Measurements from ENCODE around the gene ANGPTL4. TPM values are rescaled to one million over a fixed set of nuclear protein-coding genes. Genes with fewer than 3 reads are reported as not detected.

The ANGPTL4 gene
- 354 to 441 TPM (median 395 TPM) in 5 replicates for total RNA-seq (2022; extraction: Qiagen RNA extraction; ENCODE audit: low read depth)

DNA sequence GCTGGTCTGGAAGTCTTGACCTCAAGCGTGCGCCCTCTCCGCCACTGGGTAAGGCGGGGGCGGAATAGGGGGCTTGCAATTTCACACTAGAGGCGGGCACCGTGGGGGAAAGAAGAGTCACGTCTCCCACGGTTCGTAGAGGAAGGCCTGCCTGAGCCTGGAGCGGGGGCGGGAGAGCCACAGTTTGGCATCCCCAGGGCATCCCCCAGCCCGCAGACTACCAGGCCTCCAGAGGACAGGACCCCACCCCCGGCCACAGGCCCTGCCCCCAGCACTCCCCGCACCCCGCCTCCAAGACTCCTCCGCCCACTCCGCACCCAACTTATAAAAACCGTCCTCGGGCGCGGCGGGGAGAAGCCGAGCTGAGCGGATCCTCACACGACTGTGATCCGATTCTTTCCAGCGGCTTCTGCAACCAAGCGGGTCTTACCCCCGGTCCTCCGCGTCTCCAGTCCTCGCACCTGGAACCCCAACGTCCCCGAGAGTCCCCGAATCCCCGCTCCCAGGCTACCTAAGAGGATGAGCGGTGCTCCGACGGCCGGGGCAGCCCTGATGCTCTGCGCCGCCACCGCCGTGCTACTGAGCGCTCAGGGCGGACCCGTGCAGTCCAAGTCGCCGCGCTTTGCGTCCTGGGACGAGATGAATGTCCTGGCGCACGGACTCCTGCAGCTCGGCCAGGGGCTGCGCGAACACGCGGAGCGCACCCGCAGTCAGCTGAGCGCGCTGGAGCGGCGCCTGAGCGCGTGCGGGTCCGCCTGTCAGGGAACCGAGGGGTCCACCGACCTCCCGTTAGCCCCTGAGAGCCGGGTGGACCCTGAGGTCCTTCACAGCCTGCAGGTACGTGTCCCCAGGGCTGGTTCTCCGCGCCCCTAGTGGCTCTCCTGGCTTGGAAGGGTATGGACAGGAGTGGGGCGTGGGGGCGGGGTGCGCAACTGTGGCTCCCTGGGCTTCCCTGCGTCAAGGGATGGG is at the start of gene ANGPTL4:
Gene ANGPTL4, plus strand, starts transcription at position 353 of the 969 bp plus-strand sequence. Its CDS starts 167 bp downstream, at position 520.

DNA sequence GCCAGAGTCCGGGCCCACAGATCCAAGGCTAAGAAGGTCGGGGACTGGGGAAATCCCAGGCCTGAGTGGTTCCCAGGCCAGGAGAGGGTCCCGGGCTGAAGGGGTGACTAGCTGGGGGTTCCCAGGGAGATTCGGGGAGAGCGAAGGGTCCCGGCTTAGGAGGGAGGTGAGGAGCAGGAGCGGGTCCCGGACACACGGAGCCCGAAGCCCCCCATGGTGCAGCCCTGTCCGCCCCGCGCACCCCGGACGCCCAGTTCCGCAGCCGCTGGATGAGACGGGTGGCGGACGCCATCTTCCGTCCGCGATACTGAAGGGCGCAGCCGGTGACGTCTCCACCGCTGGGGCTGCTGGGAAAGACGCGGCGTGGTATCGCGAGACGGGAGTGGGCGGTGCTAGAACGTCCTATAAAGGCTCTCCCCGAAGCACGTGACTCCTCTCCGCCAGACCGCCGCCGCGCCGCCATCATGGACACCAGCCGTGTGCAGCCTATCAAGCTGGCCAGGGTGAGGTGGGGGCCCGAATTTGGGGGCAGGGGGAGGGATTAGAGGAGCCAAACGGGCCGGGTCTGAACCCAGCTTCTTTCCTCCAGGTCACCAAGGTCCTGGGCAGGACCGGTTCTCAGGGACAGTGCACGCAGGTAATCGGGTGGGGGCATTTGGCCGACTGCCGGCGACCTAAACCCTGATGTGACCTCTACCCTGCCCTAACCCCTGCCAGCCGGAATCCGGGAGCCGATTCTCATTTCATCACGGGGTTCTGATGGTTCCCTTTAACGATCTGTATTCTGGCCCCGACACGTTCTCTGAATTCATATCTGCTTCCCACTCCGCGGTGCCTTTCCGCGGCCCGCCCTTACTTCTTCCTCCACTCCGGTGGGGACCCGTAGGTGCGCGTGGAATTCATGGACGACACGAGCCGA is 42.6 kb upstream of the ANGPTL4 start, which contains the start of the genes NDUFA7 and RPS28:
Gene NDUFA7, minus strand, starts transcription at position 309 of the 919 bp plus-strand sequence. Its CDS starts 17 bp downstream, at position 292.
Gene RPS28, plus strand, starts transcription at position 430 of the 919 bp plus-strand sequence. Its CDS starts 35 bp downstream, at position 465.

DNA sequence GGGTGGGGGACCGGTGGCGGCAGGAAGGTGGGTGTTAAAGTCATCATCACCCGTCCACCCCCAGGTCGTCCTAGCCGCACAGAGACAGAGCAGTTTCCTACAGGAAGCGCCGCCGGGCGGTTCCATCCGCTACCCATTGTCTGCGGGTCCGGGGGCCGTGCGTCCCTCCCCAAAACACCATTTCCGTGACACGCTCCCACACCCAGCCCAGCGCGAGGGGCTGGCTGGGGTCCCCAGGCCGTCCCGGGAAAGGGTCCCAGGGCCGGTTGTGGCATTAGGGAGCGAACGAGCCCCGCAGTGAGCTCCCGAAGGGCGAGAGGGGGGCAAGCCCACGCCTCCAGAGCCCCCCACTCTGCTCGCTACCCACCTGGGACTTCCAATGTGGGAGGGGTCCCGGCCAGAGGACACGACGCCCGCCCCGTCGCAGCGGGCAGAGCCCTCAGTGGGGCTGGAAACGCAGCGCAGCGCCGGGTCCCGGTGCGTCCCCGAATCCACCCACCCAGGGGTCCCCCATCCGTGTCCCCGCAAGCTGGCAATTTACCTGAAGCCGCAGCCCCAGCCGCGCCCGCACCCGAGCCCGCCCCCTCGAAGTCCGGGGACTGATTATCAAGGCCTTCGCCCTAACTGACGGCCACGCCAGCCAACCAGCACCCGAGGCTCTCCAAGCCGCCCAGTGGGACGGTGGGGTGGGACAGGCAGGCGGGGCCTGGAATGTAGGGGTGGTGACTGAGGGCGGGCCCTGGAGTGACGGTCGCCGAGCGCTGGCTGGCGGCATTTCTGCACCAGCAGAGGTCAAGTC is 21.1 kb upstream of the ANGPTL4 start, which contains the start of gene KANK3:
Gene KANK3, minus strand, starts transcription at position 579 of the 799 bp plus-strand sequence. CDS start 5,434 bp downstream, outside the sequence.

DNA sequence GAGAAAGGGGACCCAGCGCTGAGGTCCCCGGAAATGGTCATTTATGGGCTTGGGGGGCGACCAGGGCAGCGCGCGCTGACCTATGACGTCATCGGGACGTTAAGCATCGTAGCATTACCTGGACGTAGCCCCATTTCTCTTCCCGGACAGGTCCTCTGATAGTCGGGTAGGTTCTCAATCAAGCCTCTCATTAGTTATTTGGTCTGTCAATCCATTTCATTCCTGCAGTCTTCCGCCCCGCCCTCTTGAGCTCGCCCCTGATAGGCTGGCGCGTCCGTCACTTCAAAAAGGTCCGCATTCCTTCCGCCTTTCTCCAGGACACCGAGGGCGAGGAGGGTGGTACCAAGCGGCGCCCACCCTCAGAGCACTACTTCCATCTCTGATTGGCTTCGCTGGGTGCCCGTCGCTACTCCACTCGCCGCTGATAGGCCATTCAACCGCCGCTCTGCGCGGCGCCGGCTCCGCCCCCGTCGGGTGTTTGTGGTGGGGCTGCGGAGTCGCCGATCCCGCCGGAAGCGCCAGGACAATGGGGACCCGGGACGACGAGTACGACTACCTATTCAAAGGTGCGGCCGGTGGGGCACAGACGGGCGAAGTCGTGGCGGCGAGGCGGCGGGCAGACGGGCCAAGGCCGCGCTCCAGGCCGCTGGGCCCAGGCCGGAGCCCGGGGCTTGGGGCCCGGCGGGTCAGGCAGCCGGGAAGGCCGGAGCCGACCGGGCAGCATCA is 26.1 kb downstream of the ANGPTL4 start, which contains the start of gene RAB11B:
Gene RAB11B, plus strand, starts transcription at position 470 of the 726 bp plus-strand sequence. Its CDS starts 57 bp downstream, at position 527.

GRCh38 chr19:8412783-8413628 is 49.1 kb downstream of the ANGPTL4 start, which contains the start of gene MARCHF2:
Gene MARCHF2 (plus strand): TSS chr19:8413305. CDS start chr19:8421841, 8,536 bp downstream.

Other genes starting within 250 kb of the ANGPTL4 start
- gene FBN3, start 214.6 kb upstream of the ANGPTL4 start, total RNA-seq (2022; extraction: Qiagen RNA extraction; ENCODE audit: low read depth) = not detected in 5 replicates
- gene CERS4, start 154.8 kb upstream of the ANGPTL4 start, total RNA-seq (2022; extraction: Qiagen RNA extraction; ENCODE audit: low read depth) = 2.1 to 3.9 TPM (median 3.3 TPM) in 5 replicates
- 65.7 to 102 TPM (median 95.2 TPM) in 5 replicates for gene CD320, start 55.8 kb upstream of the ANGPTL4 start, total RNA-seq (2022; extraction: Qiagen RNA extraction; ENCODE audit: low read depth)
- gene NDUFA7, start 42.8 kb upstream of the ANGPTL4 start, total RNA-seq (2022; extraction: Qiagen RNA extraction; ENCODE audit: low read depth) = 87.3 to 101 TPM (median 88.1 TPM) in 5 replicates
- 438 to 973 TPM (median 861 TPM) in 5 replicates for gene RPS28, start 42.7 kb upstream of the ANGPTL4 start, total RNA-seq (2022; extraction: Qiagen RNA extraction; ENCODE audit: low read depth)
- 3.7 to 6.7 TPM (median 4.6 TPM) in 5 replicates for gene KANK3, start 20.9 kb upstream of the ANGPTL4 start, total RNA-seq (2022; extraction: Qiagen RNA extraction; ENCODE audit: low read depth)
- gene RAB11B, start 26.2 kb downstream of the ANGPTL4 start, total RNA-seq (2022; extraction: Qiagen RNA extraction; ENCODE audit: low read depth) = 90.4 to 98.9 TPM (median 98.2 TPM) in 5 replicates
- 15.0 to 20.6 TPM (median 16.6 TPM) in 5 replicates for gene MARCHF2, start 49.1 kb downstream of the ANGPTL4 start, total RNA-seq (2022; extraction: Qiagen RNA extraction; ENCODE audit: low read depth)
- gene HNRNPM, start 80.8 kb downstream of the ANGPTL4 start, total RNA-seq (2022; extraction: Qiagen RNA extraction; ENCODE audit: low read depth) = 224 to 272 TPM (median 232 TPM) in 5 replicates
- gene PRAM1, start 138.5 kb downstream of the ANGPTL4 start, total RNA-seq (2022; extraction: Qiagen RNA extraction; ENCODE audit: low read depth) = 0.08 to 0.19 TPM (median 0.13 TPM) in 4 of 5 replicates, not detected in the other
- 14.8 to 18.2 TPM (median 16.3 TPM) in 5 replicates for gene ZNF414, start 150.0 kb downstream of the ANGPTL4 start, total RNA-seq (2022; extraction: Qiagen RNA extraction; ENCODE audit: low read depth)
- 0.22 to 0.41 TPM (median 0.31 TPM) in 5 replicates for gene MYO1F, start 213.3 kb downstream of the ANGPTL4 start, total RNA-seq (2022; extraction: Qiagen RNA extraction; ENCODE audit: low read depth)
- gene ADAMTS10, start 246.6 kb downstream of the ANGPTL4 start, total RNA-seq (2022; extraction: Qiagen RNA extraction; ENCODE audit: low read depth) = 8.8 to 15.2 TPM (median 12.9 TPM) in 5 replicates